Ishikawa (cell line): ENCODE results near the gene ADAM22.

Source experiments
- CEBPB ChIP-seq: IDR thresholded peaks from 2 replicates; pipeline ENCODE4 v1.6.1; 2012
- EGR1 ChIP-seq: IDR thresholded peaks from 2 replicates; pipeline ENCODE4 v1.6.1; 2012
- EP300 ChIP-seq: IDR thresholded peaks from 2 replicates; pipeline ENCODE4 v1.6.1; 2012; ENCODE audit warnings: borderline replicate concordance
- FOXM1 ChIP-seq: IDR thresholded peaks from 2 replicates; pipeline ENCODE4 v1.6.1; 2012; ENCODE audit warnings: low read depth, borderline replicate concordance
- NFIC ChIP-seq: IDR thresholded peaks from 2 replicates; pipeline ENCODE4 v1.6.1; 2012
- RAD21 ChIP-seq: IDR thresholded peaks from 2 replicates; pipeline ENCODE4 v1.6.1; 2012; ENCODE audit warnings: low read depth
- TAF1 ChIP-seq: IDR thresholded peaks from 2 replicates; pipeline ENCODE4 v1.6.1; 2012; ENCODE audit warnings: low read depth, mild to moderate bottlenecking
- TCF12 ChIP-seq: IDR thresholded peaks from 2 replicates; pipeline ENCODE4 v1.6.1; 2012; ENCODE audit warnings: low read depth
- TEAD4 ChIP-seq: IDR thresholded peaks from 2 replicates; pipeline ENCODE4 v1.6.1; 2012
- YY1 ChIP-seq: IDR thresholded peaks from 2 replicates; pipeline ENCODE4 v1.6.1; 2012; ENCODE audit warnings: low read depth
- ZBTB7A ChIP-seq: IDR thresholded peaks from 2 replicates; pipeline ENCODE4 v1.6.1; 2012; ENCODE audit warnings: low read depth
- TF ChIP-seq, protein P1 (sequence below): IDR thresholded peaks from 2 replicates; pipeline ENCODE4 v1.6.1; 2012; ENCODE audit warnings: low read depth, mild to moderate bottlenecking
- TF ChIP-seq, protein P2 (sequence below): IDR thresholded peaks from 2 replicates; pipeline ENCODE4 v1.6.1; 2012

DNA sequence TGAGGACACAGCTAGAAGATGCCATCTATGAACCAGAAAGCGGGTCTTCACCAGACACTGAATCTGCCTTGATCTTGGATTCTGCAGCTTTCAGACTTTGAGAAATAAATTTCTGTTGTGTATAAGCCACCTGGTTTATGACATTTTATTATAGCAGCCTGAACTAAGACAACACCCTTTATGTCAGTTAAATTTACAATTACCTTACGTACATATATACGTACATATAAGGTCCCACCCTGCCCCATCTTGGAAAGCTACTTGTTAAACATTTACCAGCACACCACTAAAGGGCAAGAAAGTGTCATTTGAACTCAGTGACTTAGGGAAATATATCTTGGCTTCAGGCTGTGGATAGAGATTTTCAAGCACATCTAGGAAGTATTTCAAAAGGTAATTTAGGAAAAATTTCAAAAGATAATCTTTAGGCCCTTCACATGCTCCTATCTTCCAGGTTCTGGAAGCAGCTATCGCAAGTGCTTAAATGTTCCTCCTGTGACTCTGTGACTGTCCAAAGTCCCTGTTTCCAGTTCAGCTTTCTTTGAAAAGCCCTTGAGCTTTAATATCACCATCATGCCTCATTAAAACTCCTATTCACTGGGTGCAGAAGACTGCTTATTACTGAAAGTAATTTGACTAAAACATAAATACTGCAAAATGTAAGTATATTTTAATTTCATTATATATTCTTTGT, 295.4 kb downstream of the ADAM22 start:
- TF ChIP-seq, protein P1, sequence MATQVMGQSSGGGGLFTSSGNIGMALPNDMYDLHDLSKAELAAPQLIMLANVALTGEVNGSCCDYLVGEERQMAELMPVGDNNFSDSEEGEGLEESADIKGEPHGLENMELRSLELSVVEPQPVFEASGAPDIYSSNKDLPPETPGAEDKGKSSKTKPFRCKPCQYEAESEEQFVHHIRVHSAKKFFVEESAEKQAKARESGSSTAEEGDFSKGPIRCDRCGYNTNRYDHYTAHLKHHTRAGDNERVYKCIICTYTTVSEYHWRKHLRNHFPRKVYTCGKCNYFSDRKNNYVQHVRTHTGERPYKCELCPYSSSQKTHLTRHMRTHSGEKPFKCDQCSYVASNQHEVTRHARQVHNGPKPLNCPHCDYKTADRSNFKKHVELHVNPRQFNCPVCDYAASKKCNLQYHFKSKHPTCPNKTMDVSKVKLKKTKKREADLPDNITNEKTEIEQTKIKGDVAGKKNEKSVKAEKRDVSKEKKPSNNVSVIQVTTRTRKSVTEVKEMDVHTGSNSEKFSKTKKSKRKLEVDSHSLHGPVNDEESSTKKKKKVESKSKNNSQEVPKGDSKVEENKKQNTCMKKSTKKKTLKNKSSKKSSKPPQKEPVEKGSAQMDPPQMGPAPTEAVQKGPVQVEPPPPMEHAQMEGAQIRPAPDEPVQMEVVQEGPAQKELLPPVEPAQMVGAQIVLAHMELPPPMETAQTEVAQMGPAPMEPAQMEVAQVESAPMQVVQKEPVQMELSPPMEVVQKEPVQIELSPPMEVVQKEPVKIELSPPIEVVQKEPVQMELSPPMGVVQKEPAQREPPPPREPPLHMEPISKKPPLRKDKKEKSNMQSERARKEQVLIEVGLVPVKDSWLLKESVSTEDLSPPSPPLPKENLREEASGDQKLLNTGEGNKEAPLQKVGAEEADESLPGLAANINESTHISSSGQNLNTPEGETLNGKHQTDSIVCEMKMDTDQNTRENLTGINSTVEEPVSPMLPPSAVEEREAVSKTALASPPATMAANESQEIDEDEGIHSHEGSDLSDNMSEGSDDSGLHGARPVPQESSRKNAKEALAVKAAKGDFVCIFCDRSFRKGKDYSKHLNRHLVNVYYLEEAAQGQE, result no peak
- TF ChIP-seq, protein P2, sequence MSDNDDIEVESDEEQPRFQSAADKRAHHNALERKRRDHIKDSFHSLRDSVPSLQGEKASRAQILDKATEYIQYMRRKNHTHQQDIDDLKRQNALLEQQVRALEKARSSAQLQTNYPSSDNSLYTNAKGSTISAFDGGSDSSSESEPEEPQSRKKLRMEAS, result no peak
- TF ChIP-seq CEBPB (no peak), RAD21 (no peak), TEAD4 (no peak), EGR1 (no peak), TCF12 (no peak), FOXM1 (no peak), YY1 (no peak), EP300 (no peak), TAF1 (no peak), NFIC (no peak), ZBTB7A (no peak)
